H1 (cell line): ENCODE data around the gene HAVCR2.

ENCODE experiments used
- ATF2 ChIP-seq: IDR thresholded peaks from 2 replicates; pipeline ENCODE4 v1.6.1; 2012; ENCODE audit warnings: low read length, inconsistent platforms
- CEBPB ChIP-seq: IDR thresholded peaks from 2 replicates; pipeline ENCODE4 v1.6.1; 2012; ENCODE audit warnings: low read depth, low read length
- CREB1 ChIP-seq: IDR thresholded peaks from 2 replicates; pipeline ENCODE4 v1.6.1; 2012; ENCODE audit warnings: inconsistent platforms
- CTCF ChIP-seq, 3 experiments: IDR thresholded peaks; 1 replicate in 2 of 3; 2 replicates in 1 of 3; pipeline versions ENCODE4 v1.5.1 to v1.6.1; 2011; ENCODE audit warnings: low read length in 3 of 3, mild to moderate bottlenecking in 3 of 3, inconsistent platforms in 2 of 3, low read depth in 1 of 3, moderate library complexity in 1 of 3; ENCODE audit not compliant: insufficient read depth in 1 of 3; ENCODE audit errors: control extremely low read depth in 1 of 3
- EP300 ChIP-seq, 2 experiments: IDR thresholded peaks; 1 replicate in 1 of 2; 2 replicates in 1 of 2; pipeline ENCODE4 v1.6.1; 2011 to 2012; ENCODE audit warnings: low read depth in 2 of 2, low read length in 2 of 2, mild to moderate bottlenecking in 2 of 2, borderline replicate concordance in 1 of 2, inconsistent platforms in 1 of 2, moderate library complexity in 1 of 2
- KDM5A ChIP-seq: fragments of 200-600 bp; IDR thresholded peaks from 2 replicates; pipeline ENCODE4 v1.7.1; 2012; ENCODE audit warnings: mild to moderate bottlenecking, low read length, inconsistent platforms, mixed read lengths
- POLR2A ChIP-seq, 2 experiments: IDR thresholded peaks; 1 replicate in 1 of 2; 2 replicates in 1 of 2; pipeline ENCODE4 v1.6.1; 2011; ENCODE audit warnings: low read depth in 2 of 2, low read length in 2 of 2, mild to moderate bottlenecking in 2 of 2; ENCODE audit errors: control extremely low read depth in 1 of 2
- RAD21 ChIP-seq, 2 experiments: IDR thresholded peaks in 1 of 2; conservative IDR thresholded peaks in 1 of 2; 2 replicates each; pipeline ENCODE4 v1.6.1; 2011; ENCODE audit warnings: low read depth in 2 of 2, low read length in 2 of 2, improper control_type of control experiment in 1 of 2, inconsistent platforms in 1 of 2, mild to moderate bottlenecking in 1 of 2, moderate library complexity in 1 of 2
- RBBP5 ChIP-seq: IDR thresholded peaks from 2 replicates; pipeline ENCODE4 v1.7.1; 2012; ENCODE audit warnings: low read depth, mild to moderate bottlenecking, inconsistent platforms, low read length, moderate library complexity, borderline replicate concordance
- SP1 ChIP-seq: IDR thresholded peaks from 2 replicates; pipeline ENCODE4 v1.6.1; 2011; ENCODE audit warnings: low read depth, low read length
- YY1 ChIP-seq: IDR thresholded peaks from 2 replicates; pipeline ENCODE4 v1.6.1; 2011; ENCODE audit warnings: low read depth, mild to moderate bottlenecking, low read length

- TF ChIP-seq POLR2A (IDR thresholded peaks at IDR 0.05; ENCODE audit: control extremely low read depth in 1 of 2, low read depth in 2 of 2, low read length in 2 of 2) (no peak), CTCF (IDR thresholded peaks at IDR 0.05; ENCODE audit: control extremely low read depth in 1 of 3, insufficient read depth in 1 of 3, low read depth in 1 of 3, low read length in 3 of 3) (no peak), RBBP5 (no peak), KDM5A (no peak), SP1 (no peak), CEBPB (no peak), RAD21 (IDR thresholded peaks at IDR 0.05 in 1 of 2, conservative IDR thresholded peaks at IDR 0.05 in 1 of 2; ENCODE audit: low read depth in 2 of 2, low read length in 2 of 2) (no peak), ATF2 (no peak), CREB1 (no peak), YY1 (no peak), EP300 (IDR thresholded peaks at IDR 0.05; ENCODE audit: borderline replicate concordance in 1 of 2, low read depth in 2 of 2, low read length in 2 of 2) (no peak)
These were observed 63.2 kb downstream of the HAVCR2 start for GRCh38 chr5:157045601-157046000.
